H1 (cell line): Measurements from ENCODE around the gene CUX1.

Experiments
- GABPA ChIP-seq: IDR thresholded peaks from 2 replicates; pipeline ENCODE4 v1.6.1; 2011; ENCODE audit warnings: mild to moderate bottlenecking, low read length, moderate library complexity, borderline replicate concordance; ENCODE audit not compliant: insufficient read depth
- TF ChIP-seq, protein P1 (sequence below), 3 experiments: IDR thresholded peaks; 1 replicate in 2 of 3; 2 replicates in 1 of 3; pipeline versions ENCODE4 v1.5.1 to v1.6.1; 2011; ENCODE audit warnings: low read length in 3 of 3, mild to moderate bottlenecking in 3 of 3, inconsistent platforms in 2 of 3, low read depth in 1 of 3, moderate library complexity in 1 of 3; ENCODE audit not compliant: insufficient read depth in 1 of 3; ENCODE audit errors: control extremely low read depth in 1 of 3

GRCh38 chr7:101823096-101823495, 5.7 kb downstream of the CUX1 start:
- no peak for TF ChIP-seq GABPA
- TF ChIP-seq, protein P1, sequence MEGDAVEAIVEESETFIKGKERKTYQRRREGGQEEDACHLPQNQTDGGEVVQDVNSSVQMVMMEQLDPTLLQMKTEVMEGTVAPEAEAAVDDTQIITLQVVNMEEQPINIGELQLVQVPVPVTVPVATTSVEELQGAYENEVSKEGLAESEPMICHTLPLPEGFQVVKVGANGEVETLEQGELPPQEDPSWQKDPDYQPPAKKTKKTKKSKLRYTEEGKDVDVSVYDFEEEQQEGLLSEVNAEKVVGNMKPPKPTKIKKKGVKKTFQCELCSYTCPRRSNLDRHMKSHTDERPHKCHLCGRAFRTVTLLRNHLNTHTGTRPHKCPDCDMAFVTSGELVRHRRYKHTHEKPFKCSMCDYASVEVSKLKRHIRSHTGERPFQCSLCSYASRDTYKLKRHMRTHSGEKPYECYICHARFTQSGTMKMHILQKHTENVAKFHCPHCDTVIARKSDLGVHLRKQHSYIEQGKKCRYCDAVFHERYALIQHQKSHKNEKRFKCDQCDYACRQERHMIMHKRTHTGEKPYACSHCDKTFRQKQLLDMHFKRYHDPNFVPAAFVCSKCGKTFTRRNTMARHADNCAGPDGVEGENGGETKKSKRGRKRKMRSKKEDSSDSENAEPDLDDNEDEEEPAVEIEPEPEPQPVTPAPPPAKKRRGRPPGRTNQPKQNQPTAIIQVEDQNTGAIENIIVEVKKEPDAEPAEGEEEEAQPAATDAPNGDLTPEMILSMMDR (IDR thresholded peaks at IDR 0.05; ENCODE audit: control extremely low read depth in 1 of 3, insufficient read depth in 1 of 3, low read depth in 1 of 3, low read length in 3 of 3), result no peak
